Type B pancreatic cell (in vitro differentiated cells): ENCODE measurements around the gene DSCAM. TPM values are rescaled to one million over a fixed set of nuclear protein-coding genes. Genes with fewer than 3 reads are reported as not detected.

Experiments used
- DNase-seq: peaks from one replicate; pipeline ENCODE4 v3.0.0; 2021; ENCODE audit warnings: mixed read lengths; ENCODE audit not compliant: unreplicated experiment; ENCODE audit errors: extremely low spot score
- H3K27ac Mint-ChIP-seq: 2 replicates; pipeline ENCODE4 v1.8.0; 2021; ENCODE audit warnings: mild to moderate bottlenecking, mixed read lengths
- H3K27me3 Mint-ChIP-seq: 2 replicates; pipeline ENCODE4 v1.8.0; 2021; ENCODE audit warnings: mixed read lengths
- H3K36me3 Mint-ChIP-seq: 2 replicates; pipeline ENCODE4 v1.8.0; 2021; ENCODE audit warnings: mixed read lengths
- H3K4me1 Mint-ChIP-seq: one replicate; pipeline ENCODE4 v1.8.0; 2021; ENCODE audit warnings: mixed read lengths; ENCODE audit not compliant: unreplicated experiment
- H3K4me3 Mint-ChIP-seq: 2 replicates; pipeline ENCODE4 v1.8.0; 2021; ENCODE audit warnings: mild to moderate bottlenecking, mixed read lengths
- H3K9me3 Mint-ChIP-seq: 2 replicates; pipeline ENCODE4 v1.8.0; 2021; ENCODE audit warnings: mixed read lengths
- CTCF ChIP-seq: fragments of 200-600 bp; sonication (generic); conservative IDR thresholded peaks from 2 replicates; pipeline ENCODE4 v1.5.0; 2021; ENCODE audit warnings: antibody characterized with exemption, mild to moderate bottlenecking
- total RNA-seq: library from RNA; stranded (reverse); gene quantifications from 2 replicates; pipeline ENCODE4 v1.2.1, GENCODE V29; 2021; ENCODE audit warnings: low replicate concordance

DSCAM gene
- total RNA-seq, 1 donor from 2014 or later = 1.4 TPM

- no peak overlapping the region for H3K27ac Mint-ChIP-seq
- TF ChIP-seq CTCF = no peak
- no peaks in the 10 kb centered on the region for H3K27me3 Mint-ChIP-seq
- peaks cover 4% of the 10 kb centered on the region for H3K4me1 Mint-ChIP-seq
- no peaks in the 10 kb centered on the region for H3K9me3 Mint-ChIP-seq
- no peak for DNase-seq
- no peaks in the 10 kb centered on the region for H3K36me3 Mint-ChIP-seq
- H3K4me3 Mint-ChIP-seq = no peak overlapping the region
These were observed 681.8 kb downstream of the DSCAM start for GRCh38 chr21:40164905-40165772.

- no peaks in the 10 kb centered on the region for H3K9me3 Mint-ChIP-seq
- H3K36me3 Mint-ChIP-seq = no peaks in the 10 kb centered on the region
- no peak for TF ChIP-seq CTCF
- peaks cover 4% of the 10 kb centered on the region for H3K4me1 Mint-ChIP-seq
- no peak for DNase-seq
- no peak overlapping the region for H3K27ac Mint-ChIP-seq
- no peak overlapping the region for H3K4me3 Mint-ChIP-seq
- no peaks in the 10 kb centered on the region for H3K27me3 Mint-ChIP-seq
These were observed 684.9 kb downstream of the DSCAM start for GRCh38 chr21:40162075-40162474.

GRCh38 chr21:40160911-40161310 lies 686.0 kb downstream of the DSCAM start:
- no peak for DNase-seq
- no peak overlapping the region for H3K27ac Mint-ChIP-seq
- no peak for TF ChIP-seq CTCF

GRCh38 chr21:40158366-40158765 lies 688.6 kb downstream of the DSCAM start:
- no peak overlapping the region for H3K4me3 Mint-ChIP-seq
- no peaks in the 10 kb centered on the region for H3K27me3 Mint-ChIP-seq
- H3K27ac Mint-ChIP-seq = no peak overlapping the region
- H3K36me3 Mint-ChIP-seq = no peaks in the 10 kb centered on the region
- no peaks in the 10 kb centered on the region for H3K9me3 Mint-ChIP-seq
- peaks cover 4% of the 10 kb centered on the region for H3K4me1 Mint-ChIP-seq
- TF ChIP-seq CTCF = no peak
- DNase-seq = no peak

More at GRCh38 chr21:40160911-40161310, 686.0 kb downstream of the DSCAM start:
- Mint-ChIP-seq H3K4me1 (peaks cover 4% of the 10 kb centered on the region), H3K36me3 (no peaks in the 10 kb centered on the region), H3K9me3 (no peaks in the 10 kb centered on the region), H3K4me3 (no peak overlapping the region), H3K27me3 (no peaks in the 10 kb centered on the region)

- Mint-ChIP-seq H3K27ac (no peak overlapping the region), H3K36me3 (no peaks in the 10 kb centered on the region), H3K4me1 (peaks cover 6% of the 10 kb centered on the region), H3K4me3 (no peak overlapping the region), H3K9me3 (no peaks in the 10 kb centered on the region), H3K27me3 (no peaks in the 10 kb centered on the region)
- peak; percentile 58 for DNase-seq
- TF ChIP-seq CTCF = no peak
These were observed 691.4 kb downstream of the DSCAM start for GRCh38 chr21:40155563-40155962.
